Mammary epithelial cell (primary cell): ENCODE measurements around the gene ODAD3.
"Not testable (repeated sequence)": the region's sequence is repeated elsewhere in the genome, so short reads cannot be mapped to it uniquely, and the experiment has no call there.

ENCODE experiments used
- EZH2 ChIP-seq: IDR thresholded peaks from 2 replicates; pipeline ENCODE4 v1.6.1; 2012; ENCODE audit warnings: low read length, inconsistent platforms, borderline replicate concordance
- TF ChIP-seq, protein P1 (sequence below), 2 donors: IDR thresholded peaks in 1 of 2; conservative IDR thresholded peaks in 1 of 2; 2 replicates each; pipeline ENCODE4 v1.5.1; 2011 to 2012; ENCODE audit warnings: inconsistent platforms in 2 of 2, low read length in 2 of 2, mild to moderate bottlenecking in 2 of 2, control low read depth in 1 of 2, low read depth in 1 of 2; ENCODE audit not compliant: insufficient read depth in 1 of 2; ENCODE audit errors: extremely low read depth in 1 of 2

DNA sequence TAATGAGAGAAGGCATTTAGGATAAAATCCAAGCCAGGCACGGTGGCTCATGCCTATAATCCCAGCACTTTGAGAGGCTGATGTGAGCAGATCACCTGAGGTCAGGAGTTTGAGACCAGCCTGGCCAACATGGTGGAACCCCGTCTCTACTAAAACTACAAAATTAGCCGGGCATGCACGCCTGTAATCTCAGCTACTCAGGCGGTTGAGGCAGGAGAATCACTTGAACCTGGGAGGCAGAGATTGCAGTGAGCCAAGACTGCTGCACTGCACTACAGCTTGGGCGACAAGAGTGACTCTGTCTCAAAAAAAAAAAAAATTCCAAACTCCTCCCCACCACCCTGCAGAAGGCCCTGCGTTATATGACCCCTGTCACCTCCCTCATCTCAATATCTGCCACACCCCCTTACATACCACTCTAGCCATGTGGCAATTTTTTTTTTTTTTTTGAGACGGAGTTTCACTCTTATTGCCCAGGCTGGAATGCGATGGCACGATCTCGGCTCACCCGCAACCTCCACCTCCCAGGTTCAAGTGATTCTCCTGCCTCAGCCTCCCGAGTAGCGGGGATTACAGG is 55.6 kb downstream of the ODAD3 start:
- TF ChIP-seq, protein P1, sequence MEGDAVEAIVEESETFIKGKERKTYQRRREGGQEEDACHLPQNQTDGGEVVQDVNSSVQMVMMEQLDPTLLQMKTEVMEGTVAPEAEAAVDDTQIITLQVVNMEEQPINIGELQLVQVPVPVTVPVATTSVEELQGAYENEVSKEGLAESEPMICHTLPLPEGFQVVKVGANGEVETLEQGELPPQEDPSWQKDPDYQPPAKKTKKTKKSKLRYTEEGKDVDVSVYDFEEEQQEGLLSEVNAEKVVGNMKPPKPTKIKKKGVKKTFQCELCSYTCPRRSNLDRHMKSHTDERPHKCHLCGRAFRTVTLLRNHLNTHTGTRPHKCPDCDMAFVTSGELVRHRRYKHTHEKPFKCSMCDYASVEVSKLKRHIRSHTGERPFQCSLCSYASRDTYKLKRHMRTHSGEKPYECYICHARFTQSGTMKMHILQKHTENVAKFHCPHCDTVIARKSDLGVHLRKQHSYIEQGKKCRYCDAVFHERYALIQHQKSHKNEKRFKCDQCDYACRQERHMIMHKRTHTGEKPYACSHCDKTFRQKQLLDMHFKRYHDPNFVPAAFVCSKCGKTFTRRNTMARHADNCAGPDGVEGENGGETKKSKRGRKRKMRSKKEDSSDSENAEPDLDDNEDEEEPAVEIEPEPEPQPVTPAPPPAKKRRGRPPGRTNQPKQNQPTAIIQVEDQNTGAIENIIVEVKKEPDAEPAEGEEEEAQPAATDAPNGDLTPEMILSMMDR (conservative IDR thresholded peaks at IDR 0.05 in 1 of 2, IDR thresholded peaks at IDR 0.05 in 1 of 2; ENCODE audit: extremely low read depth in 1 of 2, insufficient read depth in 1 of 2, low read depth in 1 of 2, low read length in 2 of 2) = not testable (repeated sequence)
- not testable (repeated sequence) for TF ChIP-seq EZH2
